ENCODE results near the gene DSC2.

- no peak for TF ChIP-seq POLR2A (IDR thresholded peaks at IDR 0.05)
- TF ChIP-seq CTCF (IDR thresholded peaks at IDR 0.05), result no peak
Observed at GRCh38 chr18:31066266-31066665, 36.0 kb downstream of the DSC2 start.

Data from uterus (tissue), 2 donors.